CD14-positive monocyte (primary cell): ENCODE results near the gene ELSPBP1. TPM values are rescaled to one million over a fixed set of nuclear protein-coding genes. Genes with fewer than 3 reads are reported as not detected.

Source experiments
- DNase-seq, 3 donors: peaks; one replicate each; pipeline ENCODE4 v3.0.0-alpha.2; 2011 to 2022
- H2AFZ ChIP-seq: 2 replicates; pipeline ENCODE4 v1.6.0; 2012; ENCODE audit warnings: mild to moderate bottlenecking, low read depth, low read length, inconsistent platforms; ENCODE audit not compliant: insufficient read depth, poor library complexity, severe bottlenecking
- H3K27ac ChIP-seq, 2 donors: 1 replicate in 1 of 2; 2 replicates in 1 of 2; pipeline ENCODE4 v1.5.1; 2012 to 2013; ENCODE audit warnings: low read length in 2 of 2, control low read depth in 1 of 2, inconsistent platforms in 1 of 2, low read depth in 1 of 2, mild to moderate bottlenecking in 1 of 2
- H3K27me3 ChIP-seq, 2 donors: one replicate each; pipeline versions ENCODE4 v1.6.0 to v1.6.1; 2011 to 2013; ENCODE audit warnings: low read length in 2 of 2; ENCODE audit not compliant: control insufficient read depth in 2 of 2, insufficient read depth in 2 of 2
- H3K36me3 ChIP-seq, 2 donors: replicated peaks in 1 of 2; 1 replicate in 1 of 2; 2 replicates in 1 of 2; pipeline versions ENCODE4 v1.5.1 to v1.6.1; 2012 to 2013; ENCODE audit warnings: low read length in 2 of 2, control low read depth in 1 of 2, inconsistent platforms in 1 of 2, mild to moderate bottlenecking in 1 of 2; ENCODE audit not compliant: insufficient read depth in 2 of 2, control insufficient read depth in 1 of 2
- H3K4me1 ChIP-seq, 2 donors: 1 replicate in 1 of 2; 2 replicates in 1 of 2; pipeline versions ENCODE4 v1.5.1 to v1.6.1; 2012 to 2013; ENCODE audit warnings: low read length in 2 of 2, control low read depth in 1 of 2, inconsistent platforms in 1 of 2, mild to moderate bottlenecking in 1 of 2, moderate library complexity in 1 of 2; ENCODE audit not compliant: insufficient read depth in 2 of 2, control insufficient read depth in 1 of 2
- H3K4me2 ChIP-seq: replicated peaks from 2 replicates; pipeline ENCODE3; 2012; ENCODE audit warnings: low read length, moderate library complexity, mild to moderate bottlenecking; ENCODE audit not compliant: poor library complexity, severe bottlenecking; ENCODE audit errors: extremely low read depth
- H3K4me3 ChIP-seq, 3 experiments: fragments of 200-600 bp in 1 of 3; sonication (generic) in 1 of 3; replicated peaks in 1 of 3; 1 replicate in 2 of 3; 2 replicates in 1 of 3; pipeline ENCODE4 v1.5.1; 2011 to 2013; ENCODE audit warnings: low read length in 3 of 3, mild to moderate bottlenecking in 3 of 3, control low read depth in 2 of 3, low read depth in 2 of 3, inconsistent platforms in 1 of 3, moderate library complexity in 1 of 3
- H3K79me2 ChIP-seq: 2 replicates; pipeline ENCODE4 v1.6.0; 2012; ENCODE audit warnings: mild to moderate bottlenecking, control low read depth, inconsistent platforms, low read length, moderate library complexity; ENCODE audit not compliant: insufficient read depth
- H3K9ac ChIP-seq: 2 replicates; pipeline ENCODE4 v1.6.0; 2017; ENCODE audit warnings: low read length, mild to moderate bottlenecking; ENCODE audit not compliant: insufficient read depth, poor library complexity, severe bottlenecking
- H3K9me3 ChIP-seq, 2 donors: replicated peaks in 1 of 2; 1 replicate in 1 of 2; 2 replicates in 1 of 2; pipeline versions ENCODE4 v1.5.1 to v1.6.1; 2012 to 2013; ENCODE audit warnings: low read length in 2 of 2, control low read depth in 1 of 2; ENCODE audit not compliant: control insufficient read depth in 1 of 2, insufficient read depth in 1 of 2
- H4K20me1 ChIP-seq: 2 replicates; pipeline ENCODE4 v1.6.0; 2012; ENCODE audit warnings: mild to moderate bottlenecking, low read length, control low read depth, moderate library complexity; ENCODE audit not compliant: insufficient read depth
- H3K27ac Mint-ChIP-seq, 7 donors: one replicate each; pipeline ENCODE4 v1.8.0; 2020; ENCODE audit warnings: mild to moderate bottlenecking in 7 of 7, mixed read lengths in 7 of 7, moderate library complexity in 6 of 7, inconsistent platforms in 2 of 7
- H3K27me3 Mint-ChIP-seq, 3 donors: one replicate each; pipeline ENCODE4 v1.8.0; 2021 to 2022; ENCODE audit warnings: low read depth in 3 of 3, mild to moderate bottlenecking in 3 of 3, mixed read lengths in 3 of 3, moderate library complexity in 3 of 3, inconsistent platforms in 1 of 3
- H3K36me3 Mint-ChIP-seq, 2 donors: one replicate each; pipeline ENCODE4 v1.8.0; 2020; ENCODE audit warnings: mixed read lengths in 2 of 2, inconsistent platforms in 1 of 2, mild to moderate bottlenecking in 1 of 2
- H3K4me1 Mint-ChIP-seq: one replicate; pipeline ENCODE4 v1.8.0; 2020; ENCODE audit warnings: mild to moderate bottlenecking, mixed read lengths
- H3K4me3 Mint-ChIP-seq, 2 donors: one replicate each; pipeline ENCODE4 v1.8.0; 2020; ENCODE audit warnings: mild to moderate bottlenecking in 2 of 2, mixed read lengths in 2 of 2, moderate library complexity in 1 of 2
- H3K9me3 Mint-ChIP-seq, 7 donors: one replicate each; pipeline ENCODE4 v1.8.0; 2020 to 2022; ENCODE audit warnings: mixed read lengths in 7 of 7, mild to moderate bottlenecking in 6 of 7, moderate library complexity in 6 of 7, inconsistent platforms in 2 of 7
- CTCF ChIP-seq: fragments of 200-600 bp; IDR thresholded peaks from one replicate; pipeline ENCODE4 v1.8.0; 2022; ENCODE audit warnings: antibody characterized with exemption, mild to moderate bottlenecking
- WGBS: methylation state at CpG from one replicate; pipeline ENCODE4 v1.1.5; 2013; ENCODE audit warnings: missing lambda C conversion rate; ENCODE audit not compliant: insufficient coverage; 5-methylcytosine and 5-hydroxymethylcytosine counted together
- intact Hi-C, 2 donors: fragments of 100-400 bp; cut with micrococcal nuclease; formaldehyde crosslinking; loops; one replicate each; pipeline versions ENCODE4 v1.15.0 to v1.15.1; 2023
- polyA plus RNA-seq, 3 donors: library from polyadenylated mRNA; depleted of rRNA in 1 of 3; unstranded in 2 of 3; stranded (reverse) in 1 of 3; fragments of 300-500 nt in 2 of 3; fragments of >200 nt in 1 of 3; fragmentation: Illumina TruSeq in 2 of 3; gene quantifications; 1 replicate in 2 of 3; 2 replicates in 1 of 3; pipeline ENCODE4 v1.2.3, GENCODE V29; 2012 to 2021

The ELSPBP1 gene
- polyA plus RNA-seq, 3 donors: not detected

GRCh38 chr19:48006762-48007161 lies 12.3 kb downstream of the ELSPBP1 start:
- no peaks in the 10 kb centered on the region for H3K4me1 ChIP-seq
- Mint-ChIP-seq H3K27ac (no peak overlapping the region), H3K4me1 (no peaks in the 10 kb centered on the region), H3K4me3 (no peak overlapping the region), H3K36me3 (no peaks in the 10 kb centered on the region), H3K9me3 (peaks cover 2 to 11% (median 9%) of the 10 kb centered on the region in 7 donors), H3K27me3 (peaks cover 0 to 6% (median 0%) of the 10 kb centered on the region in 3 donors)
- 88% methylated on average over 5 of the region's 6 CpGs for WGBS
- H3K36me3 ChIP-seq: no peaks in the 10 kb centered on the region
- no peak for DNase-seq
- no peaks in the 10 kb centered on the region for H4K20me1 ChIP-seq
- peak; percentile 13 for TF ChIP-seq CTCF
- no peak overlapping the region for H3K27ac ChIP-seq
- H2AFZ ChIP-seq: no peak overlapping the region
- H3K4me2 ChIP-seq: no peak overlapping the region
- intact Hi-C loops: no loop called here
- no peaks in the 10 kb centered on the region for H3K79me2 ChIP-seq
- peaks cover 0 to 5% of the 10 kb centered on the region in 2 donors for H3K9me3 ChIP-seq
- H3K4me3 ChIP-seq: no peak overlapping the region
- H3K27me3 ChIP-seq: no peaks in the 10 kb centered on the region
- H3K9ac ChIP-seq: no peak overlapping the region

- no peak for DNase-seq
- TF ChIP-seq CTCF: no peak
- intact Hi-C loops: no loop called here
- Histone ChIP-seq H3K79me2 (no peaks in the 10 kb centered on the region), H3K9me3 (peaks cover 0 to 5% of the 10 kb centered on the region in 2 donors), H3K27ac (no peak overlapping the region), H3K4me2 (no peak overlapping the region), H4K20me1 (no peaks in the 10 kb centered on the region), H3K36me3 (no peaks in the 10 kb centered on the region), H3K4me1 (no peaks in the 10 kb centered on the region), H2AFZ (no peak overlapping the region), H3K27me3 (peaks cover 0 to 2% of the 10 kb centered on the region in 2 donors), H3K4me3 (no peak overlapping the region), H3K9ac (no peak overlapping the region)
- no peaks in the 10 kb centered on the region for H3K36me3 Mint-ChIP-seq
- no peak overlapping the region for H3K4me3 Mint-ChIP-seq
- H3K27ac Mint-ChIP-seq: no peak overlapping the region
- no peaks in the 10 kb centered on the region for H3K4me1 Mint-ChIP-seq
- 95% methylated on average over 9 of the region's 11 CpGs for WGBS
- peaks cover 0 to under 1% (median 0%) of the 10 kb centered on the region in 3 donors for H3K27me3 Mint-ChIP-seq
- H3K9me3 Mint-ChIP-seq: peaks cover 2 to 14% (median 7%) of the 10 kb centered on the region in 7 donors
Measured at GRCh38 chr19:48010932-48011758, 16.7 kb downstream of the ELSPBP1 start.
